Measurements from ENCODE around the gene C11orf98. TPM values are rescaled to one million over a fixed set of nuclear protein-coding genes. Genes with fewer than 3 reads are reported as not detected.
"Not testable (repeated sequence)": the region's sequence is repeated elsewhere in the genome, so short reads cannot be mapped to it uniquely, and the experiment has no call there.

The C11orf98 gene
- 83.6 and 86.6 TPM in 2 replicates for total RNA-seq (2014; rRNA removed; shearing (Covaris generic))

- peak; percentile 89 for DNase-seq (ENCODE audit: low read depth)
Observed at GRCh38 chr11:62665075-62665598, at the start of gene C11orf98, which contains the start of gene CSKMT. TSS of gene C11orf98 (minus strand) at chr11:62665210. CDS start at chr11:62665169, 41 bp downstream. TSS of gene CSKMT (plus strand) at chr11:62665312. CDS start at chr11:62665880, 568 bp downstream.

GRCh38 chr11:62713343-62713742, 48.3 kb upstream of the C11orf98 start:
- no peak for DNase-seq (ENCODE audit: low read depth)

GRCh38 chr11:62712861-62713260, 47.9 kb upstream of the C11orf98 start:
- DNase-seq (ENCODE audit: low read depth): no peak

- DNase-seq (ENCODE audit: low read depth): no peak
Observed at GRCh38 chr11:62712276-62712812, 47.3 kb upstream of the C11orf98 start.

GRCh38 chr11:62710001-62710345, 45.0 kb upstream of the C11orf98 start:
- DNase-seq (ENCODE audit: low read depth): peak; percentile 62

GRCh38 chr11:62709247-62710000, 44.4 kb upstream of the C11orf98 start:
- peak; percentile 98 for DNase-seq (ENCODE audit: low read depth)

GRCh38 chr11:62708793-62709192, 43.8 kb upstream of the C11orf98 start:
- no peak for DNase-seq (ENCODE audit: low read depth)

- no peak for DNase-seq (ENCODE audit: low read depth)
Observed at GRCh38 chr11:62708392-62708791, 43.4 kb upstream of the C11orf98 start.

- DNase-seq (ENCODE audit: low read depth): no peak
Observed at GRCh38 chr11:62707277-62707861, 42.4 kb upstream of the C11orf98 start, which contains the start of the genes BSCL2 and GNG3. TSS of gene BSCL2 (minus strand) at chr11:62707424. CDS start at chr11:62707195, 229 bp downstream. TSS of gene GNG3 (plus strand) at chr11:62707676. CDS start at chr11:62708296, 620 bp downstream.

GRCh38 chr11:62706850-62707247, 41.8 kb upstream of the C11orf98 start:
- no peak for DNase-seq (ENCODE audit: low read depth)

- DNase-seq (ENCODE audit: low read depth): peak; percentile 94
Observed at GRCh38 chr11:62705880-62706849, 41.2 kb upstream of the C11orf98 start.

GRCh38 chr11:62705413-62705812, 40.4 kb upstream of the C11orf98 start:
- DNase-seq (ENCODE audit: low read depth): peak; percentile 50

- not testable (repeated sequence) for DNase-seq (ENCODE audit: low read depth)
Observed at GRCh38 chr11:62703921-62704320, 38.9 kb upstream of the C11orf98 start.

- no peak for DNase-seq (ENCODE audit: low read depth)
Observed at GRCh38 chr11:62702246-62702645, 37.2 kb upstream of the C11orf98 start.

- peak; percentile 72 for DNase-seq (ENCODE audit: low read depth)
Observed at GRCh38 chr11:62694455-62695167, 29.6 kb upstream of the C11orf98 start.

GRCh38 chr11:62693624-62694023, 28.6 kb upstream of the C11orf98 start:
- not testable (repeated sequence) for DNase-seq (ENCODE audit: low read depth)

- DNase-seq (ENCODE audit: low read depth): peak; percentile 90
Observed at GRCh38 chr11:62689421-62690183, 24.6 kb upstream of the C11orf98 start, which contains the start of gene LRRN4CL. TSS of gene LRRN4CL (minus strand) at chr11:62689530. CDS start at chr11:62688508, 1,022 bp downstream.

GRCh38 chr11:62688491-62688890, 23.5 kb upstream of the C11orf98 start:
- no peak for DNase-seq (ENCODE audit: low read depth)

GRCh38 chr11:62687508-62688396, 22.7 kb upstream of the C11orf98 start:
- no peak for DNase-seq (ENCODE audit: low read depth)

Measured in M059J (cell line).